LHCN-M2 (cell line): Measurements from ENCODE around the gene NDUFB3. TPM values are rescaled to one million over a fixed set of nuclear protein-coding genes. Genes with fewer than 3 reads are reported as not detected.
"Not testable (repeated sequence)": the region's sequence is repeated elsewhere in the genome, so short reads cannot be mapped to it uniquely, and the experiment has no call there.

Experiments
- DNase-seq: peaks from one replicate; pipeline ENCODE4 v3.0.0-alpha.2; 2012; ENCODE audit warnings: low read depth
- polyA plus RNA-seq: library from polyadenylated mRNA; unstranded; fragments of >200 nt; gene quantifications from one replicate; pipeline ENCODE4 v1.2.1, GENCODE V29; 2012; ENCODE audit warnings: missing spikeins
- total RNA-seq: library from RNA; depleted of rRNA; stranded (reverse); fragments of >200 nt; gene quantifications from 2 replicates; pipeline ENCODE4 v1.2.3, GENCODE V29; 2014; rRNA removed

The NDUFB3 gene
- total RNA-seq = 89.9 and 127 TPM in 2 replicates
- 168 TPM for polyA plus RNA-seq

GRCh38 chr2:201071479-201072200, at the start of gene NDUFB3, which contains the start of gene HYCC2:
NDUFB3 (plus strand) TSS chr2:201072001; CDS start chr2:201078883, 6,882 bp downstream.
HYCC2 (minus strand) TSS chr2:201071671; CDS start chr2:201024009, 47,662 bp downstream.
- DNase-seq = peak; percentile 89

GRCh38 chr2:201024518-201024917, 47.3 kb upstream of the NDUFB3 start:
- DNase-seq = no peak

- DNase-seq = not testable (repeated sequence)
Measured at GRCh38 chr2:201034355-201034754, 37.4 kb upstream of the NDUFB3 start.

GRCh38 chr2:201038361-201038760, 33.4 kb upstream of the NDUFB3 start:
- DNase-seq = not testable (repeated sequence)

GRCh38 chr2:201038855-201039254, 32.9 kb upstream of the NDUFB3 start:
- no peak for DNase-seq

- DNase-seq = no peak
Measured at GRCh38 chr2:201040867-201041628, 30.8 kb upstream of the NDUFB3 start.

GRCh38 chr2:201042451-201042850, 29.4 kb upstream of the NDUFB3 start:
- DNase-seq = not testable (repeated sequence)

GRCh38 chr2:201043050-201043449, 28.8 kb upstream of the NDUFB3 start:
- DNase-seq = not testable (repeated sequence)

GRCh38 chr2:201046881-201047280, 24.9 kb upstream of the NDUFB3 start:
- no peak for DNase-seq

- DNase-seq = peak; percentile 5
Measured at GRCh38 chr2:201049455-201049854, 22.3 kb upstream of the NDUFB3 start.

GRCh38 chr2:201057087-201057521, 14.7 kb upstream of the NDUFB3 start:
- peak; percentile 43 for DNase-seq

- DNase-seq = peak; percentile 2
Measured at GRCh38 chr2:201057715-201058248, 14.0 kb upstream of the NDUFB3 start.

GRCh38 chr2:201058914-201059313, 12.9 kb upstream of the NDUFB3 start:
- DNase-seq = no peak

GRCh38 chr2:201059961-201060755, 11.6 kb upstream of the NDUFB3 start:
- no peak for DNase-seq

GRCh38 chr2:201063516-201063915, 8.3 kb upstream of the NDUFB3 start:
- not testable (repeated sequence) for DNase-seq

GRCh38 chr2:201064797-201065329, 6.9 kb upstream of the NDUFB3 start:
- DNase-seq = no peak

- DNase-seq = peak; percentile 1
Measured at GRCh38 chr2:201070948-201071478, 788 bp upstream of the NDUFB3 start.

GRCh38 chr2:201072201-201072530, 365 bp downstream of the NDUFB3 start:
- no peak for DNase-seq

- no peak for DNase-seq
Measured at GRCh38 chr2:201073071-201073470, 1.3 kb downstream of the NDUFB3 start.

GRCh38 chr2:201074996-201075395, 3.2 kb downstream of the NDUFB3 start:
- DNase-seq = no peak

- DNase-seq = no peak
Measured at GRCh38 chr2:201084863-201085262, 13.1 kb downstream of the NDUFB3 start.
